Measurements from ENCODE around the gene FDXACB1. TPM values are rescaled to one million over a fixed set of nuclear protein-coding genes. Genes with fewer than 3 reads are reported as not detected.

The FDXACB1 gene
- total and polyA plus RNA-seq, 9 of the 15 experiments (the other 6 are each of a cell fraction or from before 2014, with no cell fraction given) = 3.2 to 7.5 (median 5.3) TPM

- TF ChIP-seq DEAF1 (CRISPR knock-in tag; IDR thresholded peaks at IDR 0.05) (no peak), SNIP1 (IDR thresholded peaks at IDR 0.05; ENCODE audit: low read depth) (no peak), ZNF507 (tag; conservative IDR thresholded peaks at IDR 0.05) (no peak), HNRNPLL (IDR thresholded peaks at IDR 0.05; ENCODE audit: low read depth, low read length, poor library complexity, severe bottlenecking) (peak; percentile 61), PPARD (CRISPR knock-in tag; IDR thresholded peaks at IDR 0.05) (no peak), PRMT5 (CRISPR knock-in tag; IDR thresholded peaks at IDR 0.05) (no peak), SMAD2 (IDR thresholded peaks at IDR 0.05; ENCODE audit: low read depth, low read length) (no peak), NCOA1 (IDR thresholded peaks at IDR 0.05; ENCODE audit: low read depth) (no peak), PHB (CRISPR knock-in tag; IDR thresholded peaks at IDR 0.05) (no peak), ZBTB7A (IDR thresholded peaks at IDR 0.05; ENCODE audit: borderline replicate concordance, control insufficient read depth, low read depth, low read length) (peak; percentile 92), SMAD3 (CRISPR knock-in tag; conservative IDR thresholded peaks at IDR 0.05) (no peak), NFE2 (IDR thresholded peaks at IDR 0.05; ENCODE audit: low read depth) (no peak), GABPB1 (CRISPR knock-in tag; IDR thresholded peaks at IDR 0.05) (no peak; the same call in 1 of the 2 replicates), REST (IDR thresholded peaks at IDR 0.05; ENCODE audit: borderline replicate concordance) (no peak), REST (CRISPR knock-in tag; IDR thresholded peaks at IDR 0.05; ENCODE audit: low read depth) (no peak), ZNF561 (CRISPR knock-in tag; conservative IDR thresholded peaks at IDR 0.05) (no peak), L3MBTL2 (IDR thresholded peaks at IDR 0.05) (peak; percentile 62), CC2D1A (IDR thresholded peaks at IDR 0.05) (0 out of 2 replicates have a peak, but pooled peaks have one; percentile 10)
- TF ChIP-seq, protein P1, sequence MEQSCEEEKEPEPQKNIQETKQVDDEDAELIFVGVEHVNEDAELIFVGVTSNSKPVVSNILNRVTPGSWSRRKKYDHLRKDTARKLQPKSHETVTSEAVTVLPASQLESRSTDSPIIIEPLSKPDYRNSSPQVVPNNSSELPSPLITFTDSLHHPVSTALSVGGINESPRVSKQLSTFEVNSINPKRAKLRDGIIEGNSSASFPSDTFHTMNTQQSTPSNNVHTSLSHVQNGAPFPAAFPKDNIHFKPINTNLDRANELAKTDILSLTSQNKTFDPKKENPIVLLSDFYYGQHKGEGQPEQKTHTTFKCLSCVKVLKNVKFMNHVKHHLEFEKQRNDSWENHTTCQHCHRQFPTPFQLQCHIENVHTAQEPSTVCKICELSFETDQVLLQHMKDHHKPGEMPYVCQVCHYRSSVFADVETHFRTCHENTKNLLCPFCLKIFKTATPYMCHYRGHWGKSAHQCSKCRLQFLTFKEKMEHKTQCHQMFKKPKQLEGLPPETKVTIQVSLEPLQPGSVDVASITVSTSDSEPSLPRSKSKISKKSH (CRISPR knock-in tag; IDR thresholded peaks at IDR 0.05) = no peak
Measured at GRCh38 chr11:111870886-111871692, 7.9 kb downstream of the FDXACB1 start, which contains the start of gene ALG9 (continued).

Data from K562 (cell line).